ENCODE measurements around the gene COL11A1. TPM values are rescaled to one million over a fixed set of nuclear protein-coding genes. Genes with fewer than 3 reads are reported as not detected.

Gene COL11A1
- total and polyA plus RNA-seq, 2 experiments from 2014 or later: 12.3 to 12.5 TPM

GRCh38 chr1:103063921-103064320 lies 44.4 kb downstream of the COL11A1 start:
- no peak overlapping the region for H3K27ac Mint-ChIP-seq
- H3K4me3 Mint-ChIP-seq: no peak overlapping the region
- Histone ChIP-seq H2AFZ (no peak overlapping the region), H3K4me2 (no peak overlapping the region), H3K36me3 (ENCODE audit: insufficient read depth) (no peaks in the 10 kb centered on the region), H3K27ac (ENCODE audit: low read depth) (no peak overlapping the region), H3K4me1 (ENCODE audit: insufficient read depth) (no peaks in the 10 kb centered on the region), H4K20me1 (replicated peaks; ENCODE audit: insufficient read depth) (no peaks in the 10 kb centered on the region), H3K27me3 (ENCODE audit: insufficient read depth) (no peaks in the 10 kb centered on the region), H3K79me2 (replicated peaks; ENCODE audit: insufficient read depth) (no peaks in the 10 kb centered on the region), H3F3A (replicated peaks; ENCODE audit: low read depth) (no peaks in the 10 kb centered on the region), H3K9me2 (ENCODE audit: insufficient read depth) (no peaks in the 10 kb centered on the region), H3K4me3 (no peak overlapping the region)
- TF ChIP-seq, protein P1, sequence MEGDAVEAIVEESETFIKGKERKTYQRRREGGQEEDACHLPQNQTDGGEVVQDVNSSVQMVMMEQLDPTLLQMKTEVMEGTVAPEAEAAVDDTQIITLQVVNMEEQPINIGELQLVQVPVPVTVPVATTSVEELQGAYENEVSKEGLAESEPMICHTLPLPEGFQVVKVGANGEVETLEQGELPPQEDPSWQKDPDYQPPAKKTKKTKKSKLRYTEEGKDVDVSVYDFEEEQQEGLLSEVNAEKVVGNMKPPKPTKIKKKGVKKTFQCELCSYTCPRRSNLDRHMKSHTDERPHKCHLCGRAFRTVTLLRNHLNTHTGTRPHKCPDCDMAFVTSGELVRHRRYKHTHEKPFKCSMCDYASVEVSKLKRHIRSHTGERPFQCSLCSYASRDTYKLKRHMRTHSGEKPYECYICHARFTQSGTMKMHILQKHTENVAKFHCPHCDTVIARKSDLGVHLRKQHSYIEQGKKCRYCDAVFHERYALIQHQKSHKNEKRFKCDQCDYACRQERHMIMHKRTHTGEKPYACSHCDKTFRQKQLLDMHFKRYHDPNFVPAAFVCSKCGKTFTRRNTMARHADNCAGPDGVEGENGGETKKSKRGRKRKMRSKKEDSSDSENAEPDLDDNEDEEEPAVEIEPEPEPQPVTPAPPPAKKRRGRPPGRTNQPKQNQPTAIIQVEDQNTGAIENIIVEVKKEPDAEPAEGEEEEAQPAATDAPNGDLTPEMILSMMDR (conservative IDR thresholded peaks at IDR 0.05; ENCODE audit: low read depth in 2 of 2): no peak
- TF ChIP-seq CREB1 (CRISPR knock-in tag; IDR thresholded peaks at IDR 0.05; ENCODE audit: low read depth): no peak
- no peak for TF ChIP-seq POLR2AphosphoS5 (IDR thresholded peaks at IDR 0.05; ENCODE audit: low read depth)
- TF ChIP-seq, protein P2, sequence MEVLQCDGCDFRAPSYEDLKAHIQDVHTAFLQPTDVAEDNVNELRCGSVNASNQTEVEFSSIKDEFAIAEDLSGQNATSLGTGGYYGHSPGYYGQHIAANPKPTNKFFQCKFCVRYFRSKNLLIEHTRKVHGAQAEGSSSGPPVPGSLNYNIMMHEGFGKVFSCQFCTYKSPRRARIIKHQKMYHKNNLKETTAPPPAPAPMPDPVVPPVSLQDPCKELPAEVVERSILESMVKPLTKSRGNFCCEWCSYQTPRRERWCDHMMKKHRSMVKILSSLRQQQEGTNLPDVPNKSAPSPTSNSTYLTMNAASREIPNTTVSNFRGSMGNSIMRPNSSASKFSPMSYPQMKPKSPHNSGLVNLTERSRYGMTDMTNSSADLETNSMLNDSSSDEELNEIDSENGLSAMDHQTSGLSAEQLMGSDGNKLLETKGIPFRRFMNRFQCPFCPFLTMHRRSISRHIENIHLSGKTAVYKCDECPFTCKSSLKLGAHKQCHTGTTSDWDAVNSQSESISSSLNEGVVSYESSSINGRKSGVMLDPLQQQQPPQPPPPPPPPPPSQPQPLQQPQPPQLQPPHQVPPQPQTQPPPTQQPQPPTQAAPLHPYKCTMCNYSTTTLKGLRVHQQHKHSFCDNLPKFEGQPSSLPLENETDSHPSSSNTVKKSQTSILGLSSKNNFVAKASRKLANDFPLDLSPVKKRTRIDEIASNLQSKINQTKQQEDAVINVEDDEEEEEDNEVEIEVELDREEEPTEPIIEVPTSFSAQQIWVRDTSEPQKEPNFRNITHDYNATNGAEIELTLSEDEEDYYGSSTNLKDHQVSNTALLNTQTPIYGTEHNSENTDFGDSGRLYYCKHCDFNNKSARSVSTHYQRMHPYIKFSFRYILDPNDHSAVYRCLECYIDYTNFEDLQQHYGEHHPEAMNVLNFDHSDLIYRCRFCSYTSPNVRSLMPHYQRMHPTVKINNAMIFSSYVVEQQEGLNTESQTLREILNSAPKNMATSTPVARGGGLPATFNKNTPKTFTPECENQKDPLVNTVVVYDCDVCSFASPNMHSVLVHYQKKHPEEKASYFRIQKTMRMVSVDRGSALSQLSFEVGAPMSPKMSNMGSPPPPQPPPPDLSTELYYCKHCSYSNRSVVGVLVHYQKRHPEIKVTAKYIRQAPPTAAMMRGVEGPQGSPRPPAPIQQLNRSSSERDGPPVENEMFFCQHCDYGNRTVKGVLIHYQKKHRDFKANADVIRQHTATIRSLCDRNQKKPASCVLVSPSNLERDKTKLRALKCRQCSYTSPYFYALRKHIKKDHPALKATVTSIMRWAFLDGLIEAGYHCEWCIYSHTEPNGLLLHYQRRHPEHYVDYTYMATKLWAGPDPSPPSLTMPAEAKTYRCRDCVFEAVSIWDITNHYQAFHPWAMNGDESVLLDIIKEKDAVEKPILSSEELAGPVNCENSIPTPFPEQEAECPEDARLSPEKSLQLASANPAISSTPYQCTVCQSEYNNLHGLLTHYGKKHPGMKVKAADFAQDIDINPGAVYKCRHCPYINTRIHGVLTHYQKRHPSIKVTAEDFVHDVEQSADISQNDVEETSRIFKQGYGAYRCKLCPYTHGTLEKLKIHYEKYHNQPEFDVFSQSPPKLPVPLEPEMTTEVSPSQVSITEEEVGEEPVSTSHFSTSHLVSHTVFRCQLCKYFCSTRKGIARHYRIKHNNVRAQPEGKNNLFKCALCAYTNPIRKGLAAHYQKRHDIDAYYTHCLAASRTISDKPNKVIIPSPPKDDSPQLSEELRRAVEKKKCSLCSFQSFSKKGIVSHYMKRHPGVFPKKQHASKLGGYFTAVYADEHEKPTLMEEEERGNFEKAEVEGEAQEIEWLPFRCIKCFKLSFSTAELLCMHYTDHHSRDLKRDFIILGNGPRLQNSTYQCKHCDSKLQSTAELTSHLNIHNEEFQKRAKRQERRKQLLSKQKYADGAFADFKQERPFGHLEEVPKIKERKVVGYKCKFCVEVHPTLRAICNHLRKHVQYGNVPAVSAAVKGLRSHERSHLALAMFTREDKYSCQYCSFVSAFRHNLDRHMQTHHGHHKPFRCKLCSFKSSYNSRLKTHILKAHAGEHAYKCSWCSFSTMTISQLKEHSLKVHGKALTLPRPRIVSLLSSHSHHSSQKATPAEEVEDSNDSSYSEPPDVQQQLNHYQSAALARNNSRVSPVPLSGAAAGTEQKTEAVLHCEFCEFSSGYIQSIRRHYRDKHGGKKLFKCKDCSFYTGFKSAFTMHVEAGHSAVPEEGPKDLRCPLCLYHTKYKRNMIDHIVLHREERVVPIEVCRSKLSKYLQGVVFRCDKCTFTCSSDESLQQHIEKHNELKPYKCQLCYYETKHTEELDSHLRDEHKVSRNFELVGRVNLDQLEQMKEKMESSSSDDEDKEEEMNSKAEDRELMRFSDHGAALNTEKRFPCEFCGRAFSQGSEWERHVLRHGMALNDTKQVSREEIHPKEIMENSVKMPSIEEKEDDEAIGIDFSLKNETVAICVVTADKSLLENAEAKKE (CRISPR knock-in tag; IDR thresholded peaks at IDR 0.05): no peak
- no peak for TF ChIP-seq EZH2phosphoT487 (IDR thresholded peaks at IDR 0.05; ENCODE audit: unreplicated experiment)
- TF ChIP-seq, protein P3, sequence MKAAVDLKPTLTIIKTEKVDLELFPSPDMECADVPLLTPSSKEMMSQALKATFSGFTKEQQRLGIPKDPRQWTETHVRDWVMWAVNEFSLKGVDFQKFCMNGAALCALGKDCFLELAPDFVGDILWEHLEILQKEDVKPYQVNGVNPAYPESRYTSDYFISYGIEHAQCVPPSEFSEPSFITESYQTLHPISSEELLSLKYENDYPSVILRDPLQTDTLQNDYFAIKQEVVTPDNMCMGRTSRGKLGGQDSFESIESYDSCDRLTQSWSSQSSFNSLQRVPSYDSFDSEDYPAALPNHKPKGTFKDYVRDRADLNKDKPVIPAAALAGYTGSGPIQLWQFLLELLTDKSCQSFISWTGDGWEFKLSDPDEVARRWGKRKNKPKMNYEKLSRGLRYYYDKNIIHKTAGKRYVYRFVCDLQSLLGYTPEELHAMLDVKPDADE (IDR thresholded peaks at IDR 0.05): no peak
- TF ChIP-seq JUNB (IDR thresholded peaks at IDR 0.05; ENCODE audit: unreplicated experiment): no peak
- no peak for TF ChIP-seq EZH2 (IDR thresholded peaks at IDR 0.05; ENCODE audit: low read depth, unreplicated experiment)
- no peak for TF ChIP-seq STAT1 (IDR thresholded peaks at IDR 0.05; ENCODE audit: unreplicated experiment)
- TF ChIP-seq NANOG (IDR thresholded peaks at IDR 0.05; ENCODE audit: borderline replicate concordance): no peak
- no peak for TF ChIP-seq REST (IDR thresholded peaks at IDR 0.05; ENCODE audit: unreplicated experiment)
- no peak for TF ChIP-seq ZNF114 (CRISPR knock-in tag; IDR thresholded peaks at IDR 0.05)
- no peak for TF ChIP-seq ZNF331 (CRISPR knock-in tag; IDR thresholded peaks at IDR 0.05; ENCODE audit: low read depth)
- ATAC-seq: no peak
- no peaks in the 10 kb centered on the region for H3K9me3 Mint-ChIP-seq
- H3K27me3 Mint-ChIP-seq (ENCODE audit: insufficient read depth, low read depth, poor library complexity): no peaks in the 10 kb centered on the region
- H3K36me3 Mint-ChIP-seq (ENCODE audit: low read depth): no peaks in the 10 kb centered on the region
- DNase-seq (ENCODE audit: low spot score): no peak
- no peaks in the 10 kb centered on the region for H3K4me1 Mint-ChIP-seq

Data from GM23338 (cell line).